Measurements from ENCODE around the gene ANGEL1.

DNA sequence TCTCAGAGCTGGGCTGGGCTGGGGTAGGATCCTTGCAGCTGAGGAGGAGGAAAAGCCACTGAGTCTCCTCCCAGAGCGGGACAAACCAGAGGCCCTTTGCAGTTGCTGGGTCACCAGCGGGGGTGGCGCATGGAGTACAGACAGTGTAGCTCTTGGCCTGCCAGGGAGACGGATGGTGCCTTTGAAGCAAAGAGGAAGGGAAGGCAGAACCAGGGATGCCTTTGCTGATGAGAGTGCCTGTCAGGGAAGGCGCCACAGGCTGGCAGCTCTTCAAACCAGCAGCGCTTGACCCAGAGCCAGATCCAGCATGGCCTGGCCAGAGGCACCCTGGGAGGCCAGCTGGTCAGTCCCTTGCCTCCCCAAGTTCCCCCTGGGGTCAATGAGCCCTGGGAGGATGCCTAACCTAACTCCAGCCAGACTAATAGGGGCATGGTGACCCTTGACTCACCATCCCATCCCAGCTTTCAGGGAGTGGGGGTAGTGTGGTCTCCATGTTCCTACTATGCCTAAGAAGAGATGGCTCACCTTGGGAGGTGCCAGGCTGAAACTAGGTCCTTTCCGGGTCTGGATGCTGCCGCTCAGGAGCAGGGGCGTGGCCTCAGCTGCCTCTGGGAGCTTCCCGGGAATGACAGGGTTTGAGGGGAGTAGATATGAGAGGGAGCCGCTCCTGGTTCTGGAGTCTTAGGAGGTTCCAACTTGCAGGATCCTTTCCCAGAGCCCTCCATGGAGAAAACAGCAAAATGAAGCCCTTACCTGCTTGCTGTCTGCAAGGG, 31.6 kb downstream of the ANGEL1 start:
- TF ChIP-seq, protein P1, sequence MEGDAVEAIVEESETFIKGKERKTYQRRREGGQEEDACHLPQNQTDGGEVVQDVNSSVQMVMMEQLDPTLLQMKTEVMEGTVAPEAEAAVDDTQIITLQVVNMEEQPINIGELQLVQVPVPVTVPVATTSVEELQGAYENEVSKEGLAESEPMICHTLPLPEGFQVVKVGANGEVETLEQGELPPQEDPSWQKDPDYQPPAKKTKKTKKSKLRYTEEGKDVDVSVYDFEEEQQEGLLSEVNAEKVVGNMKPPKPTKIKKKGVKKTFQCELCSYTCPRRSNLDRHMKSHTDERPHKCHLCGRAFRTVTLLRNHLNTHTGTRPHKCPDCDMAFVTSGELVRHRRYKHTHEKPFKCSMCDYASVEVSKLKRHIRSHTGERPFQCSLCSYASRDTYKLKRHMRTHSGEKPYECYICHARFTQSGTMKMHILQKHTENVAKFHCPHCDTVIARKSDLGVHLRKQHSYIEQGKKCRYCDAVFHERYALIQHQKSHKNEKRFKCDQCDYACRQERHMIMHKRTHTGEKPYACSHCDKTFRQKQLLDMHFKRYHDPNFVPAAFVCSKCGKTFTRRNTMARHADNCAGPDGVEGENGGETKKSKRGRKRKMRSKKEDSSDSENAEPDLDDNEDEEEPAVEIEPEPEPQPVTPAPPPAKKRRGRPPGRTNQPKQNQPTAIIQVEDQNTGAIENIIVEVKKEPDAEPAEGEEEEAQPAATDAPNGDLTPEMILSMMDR (IDR thresholded peaks at IDR 0.05): no peak
- no peak for TF ChIP-seq POLR2AphosphoS5 (IDR thresholded peaks at IDR 0.05)
- no peak for TF ChIP-seq POLR2A (IDR thresholded peaks at IDR 0.05)
- no peak for TF ChIP-seq EP300 (IDR thresholded peaks at IDR 0.05)

Data from upper lobe of left lung (tissue), 4 donors.